HEK293 (cell line): ENCODE measurements around the gene ZNF284.

Experiments used
- CTCF ChIA-PET: fragments of 350-600 bp; formaldehyde crosslinking; extraction: SDS; loops from one replicate; lab custom pipeline; 2021; ENCODE audit warnings: antibody characterized with exemption; lab: Yijun Ruan, JAX
- POLR2A ChIA-PET: fragments of 300-600 bp; formaldehyde crosslinking; extraction: SDS; loops from one replicate; lab custom pipeline; 2020; ENCODE audit warnings: antibody characterized with exemption, inconsistent platforms; lab: Yijun Ruan, JAX
- H3K27ac ChIP-seq: fragments of 200-500 bp; sonication (Bioruptor generic); 2 replicates; pipeline ENCODE4 v1.5.1; 2014; ENCODE audit warnings: low read depth, low read length, control low read depth, inconsistent platforms; ENCODE audit errors: extremely low read depth
- H3K36me3 ChIP-seq, 2 experiments: fragments of 200-500 bp in 1 of 2; sonication (Bioruptor generic) in 1 of 2; 1 replicate in 1 of 2; 2 replicates in 1 of 2; pipeline ENCODE4 v1.5.1; 2014 to 2017; ENCODE audit warnings: inconsistent platforms in 2 of 2, low read length in 2 of 2; ENCODE audit not compliant: control insufficient read depth in 2 of 2, insufficient read depth in 1 of 2
- H3K4me1 ChIP-seq: fragments of 200-500 bp; sonication (Bioruptor generic); 2 replicates; pipeline ENCODE4 v1.5.1; 2014; ENCODE audit warnings: mild to moderate bottlenecking, low read length, inconsistent platforms; ENCODE audit not compliant: control insufficient read depth, insufficient read depth
- H3K4me3 ChIP-seq: 2 replicates; pipeline ENCODE4 v1.5.1; 2011; ENCODE audit warnings: low read depth, mild to moderate bottlenecking, control low read depth, low read length, moderate library complexity
- H3K9me3 ChIP-seq: fragments of 200-500 bp; sonication (Bioruptor generic); 2 replicates; pipeline ENCODE4 v1.5.1; 2014; ENCODE audit warnings: low read depth, low read length, inconsistent platforms; ENCODE audit not compliant: control insufficient read depth, insufficient read depth
- AEBP2 ChIP-seq: fragments of 450-650 bp; formaldehyde crosslinking; IDR thresholded peaks from 2 replicates; pipeline ENCODE4 v1.5.1; 2016; ENCODE audit warnings: missing biosample characterization, missing genetic modification characterization, borderline replicate concordance
- HIC1 ChIP-seq: fragments of 450-650 bp; formaldehyde crosslinking; IDR thresholded peaks from 2 replicates; pipeline ENCODE4 v1.5.1; 2016; ENCODE audit warnings: missing biosample characterization, missing genetic modification characterization
- KLF17 ChIP-seq: fragments of 450-650 bp; formaldehyde crosslinking; IDR thresholded peaks from 2 replicates; pipeline ENCODE4 v1.5.1; 2016; ENCODE audit warnings: missing biosample characterization, missing genetic modification characterization
- MZF1 ChIP-seq: fragments of 450-650 bp; formaldehyde crosslinking; IDR thresholded peaks from 2 replicates; pipeline ENCODE4 v1.5.1; 2017; ENCODE audit warnings: missing biosample characterization, missing genetic modification characterization, borderline replicate concordance
- OVOL3 ChIP-seq: fragments of 450-650 bp; formaldehyde crosslinking; IDR thresholded peaks from 2 replicates; pipeline ENCODE4 v1.5.1; 2016; ENCODE audit warnings: missing biosample characterization, missing genetic modification characterization
- PRDM1 ChIP-seq: fragments of 450-650 bp; formaldehyde crosslinking; IDR thresholded peaks from 2 replicates; pipeline ENCODE4; 2016; ENCODE audit warnings: missing biosample characterization, missing genetic modification characterization
- RBAK ChIP-seq: fragments of 450-650 bp; formaldehyde crosslinking; IDR thresholded peaks from 2 replicates; pipeline ENCODE4 v1.5.1; 2016; ENCODE audit warnings: missing biosample characterization, missing genetic modification characterization
- SCRT1 ChIP-seq: fragments of 450-650 bp; formaldehyde crosslinking; IDR thresholded peaks from 2 replicates; pipeline ENCODE4 v1.5.1; 2016; ENCODE audit warnings: missing biosample characterization, missing genetic modification characterization, borderline replicate concordance
- SCRT2 ChIP-seq: fragments of 450-650 bp; formaldehyde crosslinking; IDR thresholded peaks from 2 replicates; pipeline ENCODE4 v1.5.1; 2016; ENCODE audit warnings: missing biosample characterization, missing genetic modification characterization
- SP3 ChIP-seq: fragments of 450-650 bp; formaldehyde crosslinking; IDR thresholded peaks from 2 replicates; pipeline ENCODE4 v1.5.1; 2016; ENCODE audit warnings: missing biosample characterization, missing genetic modification characterization
- YY2 ChIP-seq: fragments of 450-650 bp; formaldehyde crosslinking; IDR thresholded peaks from 2 replicates; pipeline ENCODE4 v1.5.1; 2016; ENCODE audit warnings: missing biosample characterization, missing genetic modification characterization
- ZFP37 ChIP-seq: fragments of 450-650 bp; formaldehyde crosslinking; IDR thresholded peaks from 2 replicates; pipeline ENCODE4 v1.5.1; 2016; ENCODE audit warnings: missing biosample characterization, missing genetic modification characterization
- ZFP41 ChIP-seq: fragments of 450-650 bp; formaldehyde crosslinking; IDR thresholded peaks from 2 replicates; pipeline ENCODE4 v1.5.1; 2016; ENCODE audit warnings: missing biosample characterization, missing genetic modification characterization, borderline replicate concordance
- ZNF114 ChIP-seq: fragments of 450-650 bp; formaldehyde crosslinking; IDR thresholded peaks from 2 replicates; pipeline ENCODE4 v1.5.0; 2017; ENCODE audit warnings: missing biosample characterization, missing genetic modification characterization
- ZNF121 ChIP-seq: fragments of 450-650 bp; formaldehyde crosslinking; IDR thresholded peaks from 2 replicates; pipeline ENCODE4 v1.5.1; 2016; ENCODE audit warnings: missing biosample characterization, missing genetic modification characterization
- ZNF138 ChIP-seq: fragments of 450-650 bp; formaldehyde crosslinking; IDR thresholded peaks from 2 replicates; pipeline ENCODE4 v1.5.1; 2016; ENCODE audit warnings: missing biosample characterization, missing genetic modification characterization, borderline replicate concordance
- ZNF221 ChIP-seq: fragments of 450-650 bp; formaldehyde crosslinking; IDR thresholded peaks from 2 replicates; pipeline ENCODE4 v1.5.1; 2017; ENCODE audit warnings: missing biosample characterization, missing genetic modification characterization, borderline replicate concordance
- ZNF24 ChIP-seq: fragments of 450-650 bp; formaldehyde crosslinking; IDR thresholded peaks from 2 replicates; pipeline ENCODE4 v1.5.1; 2016; ENCODE audit warnings: missing biosample characterization, missing genetic modification characterization
- ZNF248 ChIP-seq: fragments of 450-650 bp; formaldehyde crosslinking; IDR thresholded peaks from 2 replicates; pipeline ENCODE4 v1.5.1; 2017; ENCODE audit warnings: missing biosample characterization, missing genetic modification characterization
- ZNF266 ChIP-seq: fragments of 450-650 bp; formaldehyde crosslinking; IDR thresholded peaks from 2 replicates; pipeline ENCODE4 v1.5.1; 2016; ENCODE audit warnings: missing biosample characterization, missing genetic modification characterization, low read depth
- ZNF292 ChIP-seq: fragments of 450-650 bp; formaldehyde crosslinking; IDR thresholded peaks from 2 replicates; pipeline ENCODE4 v1.5.1; 2016; ENCODE audit warnings: low read depth, missing biosample characterization, missing genetic modification characterization, borderline replicate concordance
- ZNF366 ChIP-seq: fragments of 450-650 bp; formaldehyde crosslinking; conservative IDR thresholded peaks from 2 replicates; pipeline ENCODE4 v1.5.1; 2016; ENCODE audit warnings: missing biosample characterization, missing genetic modification characterization
- ZNF394 ChIP-seq: fragments of 450-650 bp; formaldehyde crosslinking; IDR thresholded peaks from 2 replicates; pipeline ENCODE4 v1.5.1; 2016; ENCODE audit warnings: missing biosample characterization, missing genetic modification characterization, mild to moderate bottlenecking, moderate library complexity, borderline replicate concordance
- ZNF473 ChIP-seq: fragments of 450-650 bp; formaldehyde crosslinking; IDR thresholded peaks from 2 replicates; pipeline ENCODE4 v1.5.1; 2017; ENCODE audit warnings: missing biosample characterization, missing genetic modification characterization
- ZNF501 ChIP-seq: fragments of 450-650 bp; formaldehyde crosslinking; IDR thresholded peaks from 2 replicates; pipeline ENCODE4 v1.5.1; 2016; ENCODE audit warnings: missing biosample characterization, missing genetic modification characterization
- ZNF510 ChIP-seq: fragments of 450-650 bp; formaldehyde crosslinking; IDR thresholded peaks from 2 replicates; pipeline ENCODE4 v1.5.1; 2018; ENCODE audit warnings: mild to moderate bottlenecking, missing genetic modification characterization, missing biosample characterization; ENCODE audit not compliant: insufficient replicate concordance
- ZNF521 ChIP-seq: fragments of 450-650 bp; formaldehyde crosslinking; IDR thresholded peaks from 2 replicates; pipeline ENCODE4 v1.5.1; 2017; ENCODE audit warnings: missing biosample characterization, mild to moderate bottlenecking, missing genetic modification characterization
- ZNF529 ChIP-seq: fragments of 450-650 bp; formaldehyde crosslinking; IDR thresholded peaks from 2 replicates; pipeline ENCODE4 v1.5.1; 2017; ENCODE audit warnings: missing genetic modification characterization, missing biosample characterization; ENCODE audit not compliant: insufficient replicate concordance
- ZNF544 ChIP-seq: fragments of 450-650 bp; formaldehyde crosslinking; IDR thresholded peaks from 2 replicates; pipeline ENCODE4 v1.5.0; 2017; ENCODE audit warnings: missing biosample characterization, missing genetic modification characterization
- ZNF555 ChIP-seq: fragments of 450-650 bp; formaldehyde crosslinking; conservative IDR thresholded peaks from 2 replicates; pipeline ENCODE4 v1.5.1; 2017; ENCODE audit warnings: missing biosample characterization, mild to moderate bottlenecking, missing genetic modification characterization, inconsistent platforms
- ZNF560 ChIP-seq: fragments of 450-650 bp; formaldehyde crosslinking; IDR thresholded peaks from 2 replicates; pipeline ENCODE4 v1.5.1; 2017; ENCODE audit warnings: missing biosample characterization, missing genetic modification characterization, borderline replicate concordance
- ZNF610 ChIP-seq: fragments of 450-650 bp; formaldehyde crosslinking; IDR thresholded peaks from 2 replicates; pipeline ENCODE4 v1.5.1; 2016; ENCODE audit warnings: missing biosample characterization, missing genetic modification characterization, borderline replicate concordance
- ZNF747 ChIP-seq: fragments of 450-650 bp; formaldehyde crosslinking; IDR thresholded peaks from 2 replicates; pipeline ENCODE4 v1.5.1; 2016; ENCODE audit warnings: missing biosample characterization, missing genetic modification characterization
- ZNF776 ChIP-seq: fragments of 450-650 bp; formaldehyde crosslinking; IDR thresholded peaks from 2 replicates; pipeline ENCODE4 v1.5.0; 2017; ENCODE audit warnings: missing biosample characterization, missing genetic modification characterization, borderline replicate concordance
- ZNF830 ChIP-seq: fragments of 450-650 bp; IDR thresholded peaks from 2 replicates; pipeline ENCODE4 v1.5.0; 2018; ENCODE audit warnings: missing biosample characterization, missing genetic modification characterization, low read depth, mild to moderate bottlenecking, moderate library complexity
- ZSCAN30 ChIP-seq: fragments of 450-650 bp; IDR thresholded peaks from 2 replicates; pipeline ENCODE4 v1.5.1; 2018; ENCODE audit warnings: missing biosample characterization, mild to moderate bottlenecking, missing genetic modification characterization, moderate library complexity

Gene ZNF284

GRCh38 chr19:44112802-44113137 is 40.8 kb downstream of the ZNF284 start:
- H3K36me3 ChIP-seq, result peaks cover 32 to 64% of the 10 kb centered on the region in 2 experiments
- POLR2A ChIA-PET, result interaction anchor here (0.6 to 3.5 kb wide), 14 partner anchors 10 to 461 kb away, joined by 3 to 33 read pairs (median 6); partner anchors contain the start of genes ZNF221, ZNF223, ZNF224 and ZNF226
- CTCF ChIA-PET, result no interaction called here
- no peak for TF ChIP-seq ZNF776 (tag by site-specific recombination)
- 0 out of 2 replicates have a peak, but pooled peaks have one; percentile 1 for TF ChIP-seq ZSCAN30
- TF ChIP-seq ZNF560 (tag by site-specific recombination), result no peak
- no peak for TF ChIP-seq ZNF24 (tag by site-specific recombination)
- no peak for TF ChIP-seq ZNF394
- no peak for TF ChIP-seq ZNF266
- no peak for TF ChIP-seq HIC1 (tag by site-specific recombination)
- TF ChIP-seq SP3 (tag by site-specific recombination), result no peak
- TF ChIP-seq ZNF292 (tag by site-specific recombination), result no peak
- TF ChIP-seq ZNF510 (tag by site-specific recombination), result no peak
- TF ChIP-seq RBAK (tag by site-specific recombination), result no peak
- peak; percentile 29; the same call in 1 of the 2 replicates for TF ChIP-seq ZNF501 (tag by site-specific recombination)
- TF ChIP-seq ZNF521, result no peak
- no peak for TF ChIP-seq SCRT2 (tag by site-specific recombination)
- TF ChIP-seq ZNF473 (tag by site-specific recombination), result no peak
- no peak for TF ChIP-seq ZNF221 (tag by site-specific recombination)
- no peak for TF ChIP-seq ZNF529
- TF ChIP-seq ZNF121 (tag by site-specific recombination), result no peak
- TF ChIP-seq YY2 (tag by site-specific recombination), result no peak
- TF ChIP-seq MZF1 (tag by site-specific recombination), result peak; percentile 76; the same call in 1 of the 2 replicates
- TF ChIP-seq ZFP41 (tag by site-specific recombination), result no peak
- no peak for TF ChIP-seq AEBP2 (tag by site-specific recombination)
- no peak for TF ChIP-seq SCRT1 (tag by site-specific recombination)
- TF ChIP-seq ZNF114 (tag by site-specific recombination), result no peak
- TF ChIP-seq ZNF248 (tag by site-specific recombination), result no peak
- no peak for TF ChIP-seq OVOL3 (tag by site-specific recombination)
- TF ChIP-seq ZNF830 (tag by site-specific recombination), result no peak
- TF ChIP-seq ZFP37 (tag by site-specific recombination), result no peak; the same call in 1 of the 2 replicates
- no peak for TF ChIP-seq ZNF555 (tag by site-specific recombination)
- TF ChIP-seq ZNF366 (tag by site-specific recombination), result peak; percentile 87
- no peak for TF ChIP-seq ZNF544 (tag by site-specific recombination)
- no peak for TF ChIP-seq ZNF610
- no peak for TF ChIP-seq ZNF138
- TF ChIP-seq KLF17 (tag by site-specific recombination), result no peak
- TF ChIP-seq PRDM1, result no peak
- no peak for TF ChIP-seq ZNF747 (tag by site-specific recombination)

More at GRCh38 chr19:44112802-44113137, 40.8 kb downstream of the ZNF284 start:
- H3K4me1 ChIP-seq, result peaks cover 14% of the 10 kb centered on the region
- peak overlapping the region; percentile 59 for H3K4me3 ChIP-seq
- peaks cover 31% of the 10 kb centered on the region for H3K9me3 ChIP-seq
- peak overlapping the region; percentile 81 for H3K27ac ChIP-seq
